CD14-positive monocyte (primary cell): ENCODE data around the gene STON2. TPM values are rescaled to one million over a fixed set of nuclear protein-coding genes. Genes with fewer than 3 reads are reported as not detected.

ENCODE experiments used
- DNase-seq, 3 donors: peaks; one replicate each; pipeline ENCODE4 v3.0.0-alpha.2; 2011 to 2022
- H2AFZ ChIP-seq: 2 replicates; pipeline ENCODE4 v1.6.0; 2012; ENCODE audit warnings: mild to moderate bottlenecking, low read depth, low read length, inconsistent platforms; ENCODE audit not compliant: insufficient read depth, poor library complexity, severe bottlenecking
- H3K27ac ChIP-seq, 2 donors: 1 replicate in 1 of 2; 2 replicates in 1 of 2; pipeline ENCODE4 v1.5.1; 2012 to 2013; ENCODE audit warnings: low read length in 2 of 2, control low read depth in 1 of 2, inconsistent platforms in 1 of 2, low read depth in 1 of 2, mild to moderate bottlenecking in 1 of 2
- H3K27me3 ChIP-seq, 2 donors: one replicate each; pipeline versions ENCODE4 v1.6.0 to v1.6.1; 2011 to 2013; ENCODE audit warnings: low read length in 2 of 2; ENCODE audit not compliant: control insufficient read depth in 2 of 2, insufficient read depth in 2 of 2
- H3K36me3 ChIP-seq, 2 donors: replicated peaks in 1 of 2; 1 replicate in 1 of 2; 2 replicates in 1 of 2; pipeline versions ENCODE4 v1.5.1 to v1.6.1; 2012 to 2013; ENCODE audit warnings: low read length in 2 of 2, control low read depth in 1 of 2, inconsistent platforms in 1 of 2, mild to moderate bottlenecking in 1 of 2; ENCODE audit not compliant: insufficient read depth in 2 of 2, control insufficient read depth in 1 of 2
- H3K4me1 ChIP-seq, 2 donors: 1 replicate in 1 of 2; 2 replicates in 1 of 2; pipeline versions ENCODE4 v1.5.1 to v1.6.1; 2012 to 2013; ENCODE audit warnings: low read length in 2 of 2, control low read depth in 1 of 2, inconsistent platforms in 1 of 2, mild to moderate bottlenecking in 1 of 2, moderate library complexity in 1 of 2; ENCODE audit not compliant: insufficient read depth in 2 of 2, control insufficient read depth in 1 of 2
- H3K4me2 ChIP-seq: replicated peaks from 2 replicates; pipeline ENCODE3; 2012; ENCODE audit warnings: low read length, moderate library complexity, mild to moderate bottlenecking; ENCODE audit not compliant: poor library complexity, severe bottlenecking; ENCODE audit errors: extremely low read depth
- H3K4me3 ChIP-seq, 3 experiments: fragments of 200-600 bp in 1 of 3; sonication (generic) in 1 of 3; replicated peaks in 1 of 3; 1 replicate in 2 of 3; 2 replicates in 1 of 3; pipeline ENCODE4 v1.5.1; 2011 to 2013; ENCODE audit warnings: low read length in 3 of 3, mild to moderate bottlenecking in 3 of 3, control low read depth in 2 of 3, low read depth in 2 of 3, inconsistent platforms in 1 of 3, moderate library complexity in 1 of 3
- H3K79me2 ChIP-seq: 2 replicates; pipeline ENCODE4 v1.6.0; 2012; ENCODE audit warnings: mild to moderate bottlenecking, control low read depth, inconsistent platforms, low read length, moderate library complexity; ENCODE audit not compliant: insufficient read depth
- H3K9ac ChIP-seq: 2 replicates; pipeline ENCODE4 v1.6.0; 2017; ENCODE audit warnings: low read length, mild to moderate bottlenecking; ENCODE audit not compliant: insufficient read depth, poor library complexity, severe bottlenecking
- H3K9me3 ChIP-seq, 2 donors: replicated peaks in 1 of 2; 1 replicate in 1 of 2; 2 replicates in 1 of 2; pipeline versions ENCODE4 v1.5.1 to v1.6.1; 2012 to 2013; ENCODE audit warnings: low read length in 2 of 2, control low read depth in 1 of 2; ENCODE audit not compliant: control insufficient read depth in 1 of 2, insufficient read depth in 1 of 2
- H4K20me1 ChIP-seq: 2 replicates; pipeline ENCODE4 v1.6.0; 2012; ENCODE audit warnings: mild to moderate bottlenecking, low read length, control low read depth, moderate library complexity; ENCODE audit not compliant: insufficient read depth
- H3K27ac Mint-ChIP-seq, 7 donors: one replicate each; pipeline ENCODE4 v1.8.0; 2020; ENCODE audit warnings: mild to moderate bottlenecking in 7 of 7, mixed read lengths in 7 of 7, moderate library complexity in 6 of 7, inconsistent platforms in 2 of 7
- H3K27me3 Mint-ChIP-seq, 3 donors: one replicate each; pipeline ENCODE4 v1.8.0; 2021 to 2022; ENCODE audit warnings: low read depth in 3 of 3, mild to moderate bottlenecking in 3 of 3, mixed read lengths in 3 of 3, moderate library complexity in 3 of 3, inconsistent platforms in 1 of 3
- H3K36me3 Mint-ChIP-seq, 2 donors: one replicate each; pipeline ENCODE4 v1.8.0; 2020; ENCODE audit warnings: mixed read lengths in 2 of 2, inconsistent platforms in 1 of 2, mild to moderate bottlenecking in 1 of 2
- H3K4me1 Mint-ChIP-seq: one replicate; pipeline ENCODE4 v1.8.0; 2020; ENCODE audit warnings: mild to moderate bottlenecking, mixed read lengths
- H3K4me3 Mint-ChIP-seq, 2 donors: one replicate each; pipeline ENCODE4 v1.8.0; 2020; ENCODE audit warnings: mild to moderate bottlenecking in 2 of 2, mixed read lengths in 2 of 2, moderate library complexity in 1 of 2
- H3K9me3 Mint-ChIP-seq, 7 donors: one replicate each; pipeline ENCODE4 v1.8.0; 2020 to 2022; ENCODE audit warnings: mixed read lengths in 7 of 7, mild to moderate bottlenecking in 6 of 7, moderate library complexity in 6 of 7, inconsistent platforms in 2 of 7
- WGBS: methylation state at CpG from one replicate; pipeline ENCODE4 v1.1.5; 2013; ENCODE audit warnings: missing lambda C conversion rate; ENCODE audit not compliant: insufficient coverage; 5-methylcytosine and 5-hydroxymethylcytosine counted together
- intact Hi-C, 2 donors: fragments of 100-400 bp; cut with micrococcal nuclease; formaldehyde crosslinking; loops; one replicate each; pipeline versions ENCODE4 v1.15.0 to v1.15.1; 2023
- polyA plus RNA-seq, 3 donors: library from polyadenylated mRNA; depleted of rRNA in 1 of 3; unstranded in 2 of 3; stranded (reverse) in 1 of 3; fragments of 300-500 nt in 2 of 3; fragments of >200 nt in 1 of 3; fragmentation: Illumina TruSeq in 2 of 3; gene quantifications; 1 replicate in 2 of 3; 2 replicates in 1 of 3; pipeline ENCODE4 v1.2.3, GENCODE V29; 2012 to 2021
- TF ChIP-seq, protein P1 (sequence below): fragments of 200-600 bp; IDR thresholded peaks from one replicate; pipeline ENCODE4 v1.8.0; 2022; ENCODE audit warnings: antibody characterized with exemption, mild to moderate bottlenecking

The STON2 gene
- polyA plus RNA-seq, 3 donors = 1.6 to 3.2 (median 2.1) TPM

DNA sequence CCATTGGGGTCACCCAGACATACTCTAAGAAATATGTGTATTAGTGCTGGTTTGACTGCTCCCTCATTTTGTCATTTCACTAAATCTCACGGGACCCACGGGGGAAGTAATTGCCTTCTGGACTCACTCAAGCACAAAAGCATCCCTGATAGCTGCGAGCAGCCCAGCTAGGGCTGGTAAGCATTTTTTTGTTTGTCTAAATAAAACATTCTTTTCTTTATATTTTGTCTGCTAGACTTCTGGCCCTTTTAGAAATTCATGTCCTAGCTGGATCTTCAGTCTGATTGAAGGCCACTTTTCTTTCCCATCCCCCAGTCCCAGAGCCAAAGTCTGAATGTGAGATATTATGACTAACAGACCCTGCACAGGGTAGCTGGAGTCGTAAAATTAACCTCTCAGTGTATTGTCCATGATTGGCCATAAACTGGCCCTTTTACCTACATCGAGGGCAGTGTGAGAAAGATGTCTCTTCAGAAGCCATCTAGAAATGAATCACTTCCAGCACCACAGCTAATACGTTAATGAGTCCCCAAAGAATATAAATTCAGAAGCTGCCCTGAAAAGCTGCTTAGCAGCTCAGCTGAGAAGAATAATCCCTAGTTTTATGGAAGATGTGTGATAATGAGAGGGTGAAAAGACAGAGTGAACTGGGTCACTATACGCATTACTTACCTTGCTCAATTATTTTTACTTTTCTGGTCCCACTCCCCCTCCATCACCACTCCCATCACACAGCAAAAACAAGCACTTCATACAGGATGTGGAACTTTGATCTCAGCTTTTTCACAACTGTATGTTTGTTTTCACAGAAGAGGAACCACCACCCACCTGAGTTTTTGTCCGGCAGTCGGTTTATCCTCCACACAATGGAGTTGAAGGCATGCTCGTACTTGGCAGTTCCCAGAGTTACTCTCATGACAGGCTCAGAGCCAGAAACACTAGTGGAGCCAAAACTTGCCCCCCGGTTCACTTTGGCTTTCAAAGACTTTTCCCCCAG is 123.8 kb downstream of the STON2 start:
- Mint-ChIP-seq H3K4me1 (peaks cover 7% of the 10 kb centered on the region), H3K27ac (no peak overlapping the region), H3K9me3 (no peaks in the 10 kb centered on the region), H3K27me3 (peaks cover 0 to 3% (median 1%) of the 10 kb centered on the region in 3 donors), H3K4me3 (no peak overlapping the region), H3K36me3 (peaks cover 0 to 3% of the 10 kb centered on the region in 2 donors)
- H4K20me1 ChIP-seq = no peaks in the 10 kb centered on the region
- H3K9me3 ChIP-seq = no peaks in the 10 kb centered on the region
- no peak overlapping the region for H3K4me3 ChIP-seq
- TF ChIP-seq, protein P1, sequence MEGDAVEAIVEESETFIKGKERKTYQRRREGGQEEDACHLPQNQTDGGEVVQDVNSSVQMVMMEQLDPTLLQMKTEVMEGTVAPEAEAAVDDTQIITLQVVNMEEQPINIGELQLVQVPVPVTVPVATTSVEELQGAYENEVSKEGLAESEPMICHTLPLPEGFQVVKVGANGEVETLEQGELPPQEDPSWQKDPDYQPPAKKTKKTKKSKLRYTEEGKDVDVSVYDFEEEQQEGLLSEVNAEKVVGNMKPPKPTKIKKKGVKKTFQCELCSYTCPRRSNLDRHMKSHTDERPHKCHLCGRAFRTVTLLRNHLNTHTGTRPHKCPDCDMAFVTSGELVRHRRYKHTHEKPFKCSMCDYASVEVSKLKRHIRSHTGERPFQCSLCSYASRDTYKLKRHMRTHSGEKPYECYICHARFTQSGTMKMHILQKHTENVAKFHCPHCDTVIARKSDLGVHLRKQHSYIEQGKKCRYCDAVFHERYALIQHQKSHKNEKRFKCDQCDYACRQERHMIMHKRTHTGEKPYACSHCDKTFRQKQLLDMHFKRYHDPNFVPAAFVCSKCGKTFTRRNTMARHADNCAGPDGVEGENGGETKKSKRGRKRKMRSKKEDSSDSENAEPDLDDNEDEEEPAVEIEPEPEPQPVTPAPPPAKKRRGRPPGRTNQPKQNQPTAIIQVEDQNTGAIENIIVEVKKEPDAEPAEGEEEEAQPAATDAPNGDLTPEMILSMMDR = no peak
- H2AFZ ChIP-seq = no peak overlapping the region
- no peak overlapping the region for H3K9ac ChIP-seq
- no peaks in the 10 kb centered on the region for H3K36me3 ChIP-seq
- no peak overlapping the region for H3K27ac ChIP-seq
- H3K4me2 ChIP-seq = no peak overlapping the region
- H3K4me1 ChIP-seq = peaks cover 0 to 5% of the 10 kb centered on the region in 2 donors
- no peaks in the 10 kb centered on the region for H3K79me2 ChIP-seq
- no peaks in the 10 kb centered on the region for H3K27me3 ChIP-seq
- 88% methylated on average over 4 of the region's 11 CpGs for WGBS
- no peak for DNase-seq
- intact Hi-C loops = loop anchor here in 1 of 2 donors (5.0 kb wide), 1 partner anchor 36 kb away; no protein-coding TSS in a partner anchor

DNA sequence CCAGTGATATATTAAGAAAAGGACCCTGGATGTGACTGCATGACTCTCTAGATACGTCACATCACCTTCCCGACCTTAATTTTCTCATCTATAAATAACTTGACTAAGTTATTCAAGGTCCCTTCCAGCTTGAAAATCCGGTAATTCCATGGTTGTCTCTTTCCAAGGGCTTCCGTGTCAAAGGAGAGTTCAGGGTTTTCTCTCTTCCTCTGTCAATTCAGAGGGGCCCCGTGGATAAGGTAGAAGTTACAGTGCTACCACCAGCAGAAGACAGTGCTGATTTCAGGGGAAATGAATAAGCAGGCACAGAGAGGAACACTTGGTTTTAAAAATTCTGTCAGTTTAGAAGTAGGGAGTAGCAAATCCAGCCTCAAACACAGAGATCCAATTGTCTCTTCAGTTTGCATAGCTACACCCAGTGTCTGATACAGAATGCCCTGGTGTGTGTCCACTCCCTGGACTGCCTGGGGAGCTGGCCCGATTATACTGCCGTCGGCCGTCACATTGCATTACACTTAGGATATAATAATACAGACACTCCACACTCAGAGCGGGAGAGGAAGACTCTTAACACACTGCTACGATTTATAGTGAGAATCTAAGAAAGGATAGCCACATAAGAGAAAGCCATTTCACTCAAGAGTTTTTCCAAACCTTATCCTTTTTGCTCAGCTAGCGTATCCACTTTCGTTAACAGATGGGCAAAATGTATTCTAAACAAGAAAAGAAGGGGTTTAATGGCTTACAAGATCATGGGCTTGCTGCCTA is 124.6 kb downstream of the STON2 start:
- Mint-ChIP-seq H3K27ac (no peak overlapping the region), H3K36me3 (peaks cover 0 to 3% of the 10 kb centered on the region in 2 donors), H3K4me1 (peaks cover 7% of the 10 kb centered on the region), H3K4me3 (no peak overlapping the region), H3K9me3 (no peaks in the 10 kb centered on the region), H3K27me3 (peaks cover under 1 to 3% (median 1%) of the 10 kb centered on the region in 3 donors)
- TF ChIP-seq, protein P1 = no peak
- Histone ChIP-seq H3K4me3 (no peak overlapping the region), H4K20me1 (no peaks in the 10 kb centered on the region), H3K79me2 (no peaks in the 10 kb centered on the region), H3K9me3 (no peaks in the 10 kb centered on the region), H3K4me1 (peaks cover 0 to 5% of the 10 kb centered on the region in 2 donors), H3K4me2 (no peak overlapping the region), H3K27ac (no peak overlapping the region), H2AFZ (no peak overlapping the region), H3K36me3 (no peaks in the 10 kb centered on the region), H3K9ac (no peak overlapping the region), H3K27me3 (no peaks in the 10 kb centered on the region)
- WGBS = no CpG with 5 or more reads among the region's 13 CpGs
- intact Hi-C loops = loop anchor here in 1 of 2 donors (5.0 kb wide), 1 partner anchor 37 kb away; no protein-coding TSS in a partner anchor
- DNase-seq = no peak
